HepG2 (cell line): ENCODE data around the gene CSMD2.

Experiments used
- EZH2 ChIP-seq: conservative IDR thresholded peaks from 2 replicates; pipeline ENCODE4 v1.6.1; 2012; ENCODE audit warnings: mild to moderate bottlenecking, low read depth, low read length, moderate library complexity
- JUND ChIP-seq: sonication (generic); formaldehyde crosslinking; IDR thresholded peaks from 2 replicates; pipeline ENCODE4 v1.8.0; 2022; ENCODE audit warnings: mild to moderate bottlenecking, missing genetic modification reagents
- NCOR1 ChIP-seq: fragments of 200-600 bp; sonication (generic); IDR thresholded peaks from 2 replicates; pipeline ENCODE4 v1.7.0; 2017; ENCODE audit warnings: antibody characterized with exemption, low read length, borderline replicate concordance
- TAF1 ChIP-seq: sonication (generic); formaldehyde crosslinking; IDR thresholded peaks from 2 replicates; pipeline ENCODE4 v1.4.0; 2020; ENCODE audit warnings: missing genetic modification reagents
- USF2 ChIP-seq, 2 experiments: sonication (generic) in 1 of 2; formaldehyde crosslinking in 1 of 2; IDR thresholded peaks; 2 replicates each; pipeline versions ENCODE4 v1.5.1 to v1.6.1; 2011 to 2020; ENCODE audit warnings: borderline replicate concordance in 1 of 2, low read depth in 1 of 2, low read length in 1 of 2, mild to moderate bottlenecking in 1 of 2, missing genetic modification reagents in 1 of 2, moderate library complexity in 1 of 2
- ZBTB40 ChIP-seq, 2 experiments: fragments of 450-650 bp in 1 of 2; sonication (generic) in 1 of 2; formaldehyde crosslinking in 1 of 2; IDR thresholded peaks; 2 replicates each; pipeline versions ENCODE4 v1.6.1 to v1.8.0; 2016 to 2022; ENCODE audit warnings: antibody characterized with exemption in 1 of 2, mild to moderate bottlenecking in 1 of 2, missing genetic modification reagents in 1 of 2
- TF ChIP-seq, protein P1 (sequence below): sonication (generic); formaldehyde crosslinking; IDR thresholded peaks from 2 replicates; pipeline ENCODE4 v1.5.0; 2020; ENCODE audit warnings: mild to moderate bottlenecking, missing genetic modification reagents, moderate library complexity

DNA sequence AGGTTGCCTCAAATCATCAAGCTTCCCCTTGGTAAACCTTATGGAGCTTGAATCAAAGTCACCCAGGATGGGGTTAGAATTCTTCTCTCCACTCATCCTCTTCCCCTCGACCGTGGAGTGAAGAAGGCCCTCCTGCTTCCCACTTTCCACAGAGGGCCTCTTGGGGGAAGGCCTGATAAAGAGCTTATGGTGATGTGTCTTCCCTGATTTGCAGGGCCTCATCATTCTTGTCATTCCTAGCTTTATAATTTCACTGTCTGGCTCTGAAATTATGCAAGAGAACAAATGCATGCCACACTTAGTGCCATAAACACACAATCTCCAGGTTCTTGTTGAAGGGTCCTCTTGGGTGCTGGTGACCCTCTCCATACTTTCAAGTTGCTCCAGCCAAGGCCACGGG, 199.9 kb downstream of the CSMD2 start:
- TF ChIP-seq ZBTB40 (IDR thresholded peaks at IDR 0.05) (no peak), ZBTB40 (CRISPR knock-in tag; IDR thresholded peaks at IDR 0.05) (no peak), EZH2 (no peak), TAF1 (CRISPR knock-in tag) (no peak), JUND (CRISPR knock-in tag) (no peak), USF2 (IDR thresholded peaks at IDR 0.05; ENCODE audit: low read depth, low read length) (no peak), USF2 (CRISPR knock-in tag; IDR thresholded peaks at IDR 0.05; ENCODE audit: borderline replicate concordance) (no peak), NCOR1 (no peak)
- TF ChIP-seq, protein P1, sequence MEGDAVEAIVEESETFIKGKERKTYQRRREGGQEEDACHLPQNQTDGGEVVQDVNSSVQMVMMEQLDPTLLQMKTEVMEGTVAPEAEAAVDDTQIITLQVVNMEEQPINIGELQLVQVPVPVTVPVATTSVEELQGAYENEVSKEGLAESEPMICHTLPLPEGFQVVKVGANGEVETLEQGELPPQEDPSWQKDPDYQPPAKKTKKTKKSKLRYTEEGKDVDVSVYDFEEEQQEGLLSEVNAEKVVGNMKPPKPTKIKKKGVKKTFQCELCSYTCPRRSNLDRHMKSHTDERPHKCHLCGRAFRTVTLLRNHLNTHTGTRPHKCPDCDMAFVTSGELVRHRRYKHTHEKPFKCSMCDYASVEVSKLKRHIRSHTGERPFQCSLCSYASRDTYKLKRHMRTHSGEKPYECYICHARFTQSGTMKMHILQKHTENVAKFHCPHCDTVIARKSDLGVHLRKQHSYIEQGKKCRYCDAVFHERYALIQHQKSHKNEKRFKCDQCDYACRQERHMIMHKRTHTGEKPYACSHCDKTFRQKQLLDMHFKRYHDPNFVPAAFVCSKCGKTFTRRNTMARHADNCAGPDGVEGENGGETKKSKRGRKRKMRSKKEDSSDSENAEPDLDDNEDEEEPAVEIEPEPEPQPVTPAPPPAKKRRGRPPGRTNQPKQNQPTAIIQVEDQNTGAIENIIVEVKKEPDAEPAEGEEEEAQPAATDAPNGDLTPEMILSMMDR (CRISPR knock-in tag), result no peak
